IMR-90 (cell line): ENCODE measurements around the gene CEP68.

Experiments
- FOS ChIP-seq: fragments of 150-350 bp; IDR thresholded peaks from 2 replicates; pipeline ENCODE4 v1.6.1; 2016; ENCODE audit warnings: low read depth, low read length
- POLR2A ChIP-seq: IDR thresholded peaks from 2 replicates; pipeline ENCODE4 v1.6.1; 2012; ENCODE audit warnings: mild to moderate bottlenecking, low read depth, low read length
- RAD21 ChIP-seq: IDR thresholded peaks from 2 replicates; pipeline ENCODE4 v1.6.1; 2012; ENCODE audit warnings: low read length, improper control_type of control experiment
- TF ChIP-seq, protein P1 (sequence below): conservative IDR thresholded peaks from 2 replicates; pipeline ENCODE4 v1.5.1; 2012; ENCODE audit warnings: mild to moderate bottlenecking, low read depth, low read length, improper control_type of control experiment
- TF ChIP-seq, protein P2 (sequence below): fragments of 150-350 bp; IDR thresholded peaks from 2 replicates; pipeline ENCODE4 v1.6.1; 2017; ENCODE audit warnings: mild to moderate bottlenecking, antibody characterized with exemption, low read length, low read depth

DNA sequence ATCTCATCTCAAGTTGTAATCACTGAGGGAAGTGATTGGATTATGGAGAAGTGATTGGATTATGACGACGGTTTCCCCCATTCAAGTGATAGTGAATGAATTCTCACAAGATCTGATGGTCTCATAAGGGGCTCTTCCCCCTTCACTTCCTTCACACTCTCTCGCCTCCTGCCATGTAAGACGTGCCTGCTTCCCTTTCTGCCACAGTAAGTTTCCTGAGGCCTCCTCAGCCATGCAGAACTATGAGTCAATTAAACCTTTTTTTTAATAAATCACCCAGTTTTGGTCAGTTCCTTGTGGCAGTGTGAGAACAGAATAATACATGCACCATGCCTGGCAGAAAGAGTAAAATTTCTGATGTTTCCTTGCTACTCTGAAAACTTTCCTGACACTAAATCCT, 36.6 kb downstream of the CEP68 start:
- TF ChIP-seq, protein P1, sequence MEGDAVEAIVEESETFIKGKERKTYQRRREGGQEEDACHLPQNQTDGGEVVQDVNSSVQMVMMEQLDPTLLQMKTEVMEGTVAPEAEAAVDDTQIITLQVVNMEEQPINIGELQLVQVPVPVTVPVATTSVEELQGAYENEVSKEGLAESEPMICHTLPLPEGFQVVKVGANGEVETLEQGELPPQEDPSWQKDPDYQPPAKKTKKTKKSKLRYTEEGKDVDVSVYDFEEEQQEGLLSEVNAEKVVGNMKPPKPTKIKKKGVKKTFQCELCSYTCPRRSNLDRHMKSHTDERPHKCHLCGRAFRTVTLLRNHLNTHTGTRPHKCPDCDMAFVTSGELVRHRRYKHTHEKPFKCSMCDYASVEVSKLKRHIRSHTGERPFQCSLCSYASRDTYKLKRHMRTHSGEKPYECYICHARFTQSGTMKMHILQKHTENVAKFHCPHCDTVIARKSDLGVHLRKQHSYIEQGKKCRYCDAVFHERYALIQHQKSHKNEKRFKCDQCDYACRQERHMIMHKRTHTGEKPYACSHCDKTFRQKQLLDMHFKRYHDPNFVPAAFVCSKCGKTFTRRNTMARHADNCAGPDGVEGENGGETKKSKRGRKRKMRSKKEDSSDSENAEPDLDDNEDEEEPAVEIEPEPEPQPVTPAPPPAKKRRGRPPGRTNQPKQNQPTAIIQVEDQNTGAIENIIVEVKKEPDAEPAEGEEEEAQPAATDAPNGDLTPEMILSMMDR: no peak
- TF ChIP-seq POLR2A: no peak
- TF ChIP-seq RAD21: no peak
- TF ChIP-seq, protein P2, sequence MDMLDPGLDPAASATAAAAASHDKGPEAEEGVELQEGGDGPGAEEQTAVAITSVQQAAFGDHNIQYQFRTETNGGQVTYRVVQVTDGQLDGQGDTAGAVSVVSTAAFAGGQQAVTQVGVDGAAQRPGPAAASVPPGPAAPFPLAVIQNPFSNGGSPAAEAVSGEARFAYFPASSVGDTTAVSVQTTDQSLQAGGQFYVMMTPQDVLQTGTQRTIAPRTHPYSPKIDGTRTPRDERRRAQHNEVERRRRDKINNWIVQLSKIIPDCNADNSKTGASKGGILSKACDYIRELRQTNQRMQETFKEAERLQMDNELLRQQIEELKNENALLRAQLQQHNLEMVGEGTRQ: no peak
- TF ChIP-seq FOS: no peak
